ENCODE results near the gene ADORA1. TPM values are rescaled to one million over a fixed set of nuclear protein-coding genes. Genes with fewer than 3 reads are reported as not detected.

The ADORA1 gene
- total RNA-seq, 4 donors from 2014 or later, result 1.4 to 4.3 (median 2.6) TPM

DNA sequence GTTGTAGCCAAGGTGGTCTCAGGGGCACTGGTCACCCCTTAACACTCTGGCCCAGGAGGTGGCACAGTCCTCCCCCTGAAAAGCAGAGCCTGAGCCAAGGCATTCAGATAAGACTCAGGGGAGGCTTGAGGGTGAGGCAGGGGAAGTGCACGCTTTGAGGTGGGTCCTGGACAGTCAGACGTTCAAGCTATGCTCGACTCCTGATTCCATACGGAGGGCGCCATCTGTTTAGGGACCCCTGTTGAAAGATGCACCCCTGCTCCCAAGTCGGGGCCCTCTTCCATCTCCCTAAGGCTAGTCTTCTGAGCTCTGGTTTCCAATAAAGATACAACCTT is 71.9 kb downstream of the ADORA1 start:
- DNase-seq (ENCODE audit: low spot score), result no peak
- TF ChIP-seq, protein P1, sequence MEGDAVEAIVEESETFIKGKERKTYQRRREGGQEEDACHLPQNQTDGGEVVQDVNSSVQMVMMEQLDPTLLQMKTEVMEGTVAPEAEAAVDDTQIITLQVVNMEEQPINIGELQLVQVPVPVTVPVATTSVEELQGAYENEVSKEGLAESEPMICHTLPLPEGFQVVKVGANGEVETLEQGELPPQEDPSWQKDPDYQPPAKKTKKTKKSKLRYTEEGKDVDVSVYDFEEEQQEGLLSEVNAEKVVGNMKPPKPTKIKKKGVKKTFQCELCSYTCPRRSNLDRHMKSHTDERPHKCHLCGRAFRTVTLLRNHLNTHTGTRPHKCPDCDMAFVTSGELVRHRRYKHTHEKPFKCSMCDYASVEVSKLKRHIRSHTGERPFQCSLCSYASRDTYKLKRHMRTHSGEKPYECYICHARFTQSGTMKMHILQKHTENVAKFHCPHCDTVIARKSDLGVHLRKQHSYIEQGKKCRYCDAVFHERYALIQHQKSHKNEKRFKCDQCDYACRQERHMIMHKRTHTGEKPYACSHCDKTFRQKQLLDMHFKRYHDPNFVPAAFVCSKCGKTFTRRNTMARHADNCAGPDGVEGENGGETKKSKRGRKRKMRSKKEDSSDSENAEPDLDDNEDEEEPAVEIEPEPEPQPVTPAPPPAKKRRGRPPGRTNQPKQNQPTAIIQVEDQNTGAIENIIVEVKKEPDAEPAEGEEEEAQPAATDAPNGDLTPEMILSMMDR (IDR thresholded peaks at IDR 0.05), result no peak
- no peak for ATAC-seq (ENCODE audit: low FRiP score)

DNA sequence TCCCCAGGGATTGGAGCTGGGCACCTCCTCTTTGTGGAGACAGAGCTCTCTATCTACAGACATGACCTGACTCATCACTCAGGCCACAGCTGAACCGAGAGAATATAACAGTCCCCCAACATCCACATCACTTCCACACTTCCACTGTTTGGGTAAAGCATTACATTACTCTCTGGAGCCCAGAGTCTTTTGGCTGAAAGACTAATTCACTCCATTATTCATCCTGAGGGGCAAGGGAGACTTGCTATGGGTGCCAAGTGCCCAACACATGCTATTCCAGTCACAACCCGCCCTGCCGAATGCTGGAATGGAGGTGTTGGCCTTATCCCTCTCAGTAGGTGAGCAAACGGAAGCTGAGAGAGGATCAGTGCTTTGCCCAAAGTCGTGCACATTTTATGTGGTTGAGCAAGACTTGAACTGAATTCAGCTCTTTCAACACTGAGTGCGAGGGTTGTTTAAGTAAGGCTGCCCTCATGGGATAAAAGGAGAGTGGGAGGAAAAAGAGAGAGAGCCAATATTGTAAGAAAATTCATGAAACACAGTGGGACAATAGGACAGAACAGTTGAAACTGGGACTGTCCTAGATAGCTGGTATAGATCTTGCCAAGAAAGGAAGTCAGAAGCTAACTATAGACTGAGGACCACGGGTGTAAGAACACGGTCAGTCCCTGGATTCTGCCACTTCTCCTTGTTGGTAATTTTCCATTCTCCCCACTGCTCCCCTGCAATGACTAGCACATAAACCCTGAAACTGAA is 72.5 kb downstream of the ADORA1 start:
- TF ChIP-seq, protein P1 (IDR thresholded peaks at IDR 0.05), result no peak
- DNase-seq (ENCODE audit: low spot score), result no peak
- peak; percentile 82 for ATAC-seq (ENCODE audit: low FRiP score)

DNA sequence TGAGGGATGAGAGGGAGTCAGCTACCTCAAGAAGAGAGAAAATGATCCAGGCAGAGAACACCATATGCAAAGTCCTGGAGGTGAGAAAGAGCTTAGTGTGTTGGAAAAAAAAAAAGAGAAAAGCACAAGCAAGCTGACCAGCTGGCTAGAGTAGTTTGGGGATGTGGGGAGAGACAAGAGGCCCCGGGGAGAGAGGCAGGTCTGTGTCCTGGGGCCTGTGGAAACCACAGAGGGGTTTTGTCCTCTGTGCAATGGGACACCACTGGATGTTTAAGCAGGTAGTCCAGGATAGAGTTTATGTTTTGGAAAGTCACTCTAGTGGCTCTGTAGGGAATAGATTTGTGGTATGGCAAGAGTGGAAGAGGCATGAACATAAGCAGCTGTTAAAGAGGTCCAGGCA is 73.4 kb downstream of the ADORA1 start:
- ATAC-seq (ENCODE audit: low FRiP score) (no peak), DNase-seq (ENCODE audit: low spot score) (no peak)
- TF ChIP-seq, protein P1 (IDR thresholded peaks at IDR 0.05), result no peak

GRCh38 chr1:203201516-203202205 is 74.1 kb downstream of the ADORA1 start:
- ATAC-seq (ENCODE audit: low FRiP score), result no peak
- DNase-seq (ENCODE audit: low spot score), result no peak
- TF ChIP-seq, protein P1 (IDR thresholded peaks at IDR 0.05), result no peak

DNA sequence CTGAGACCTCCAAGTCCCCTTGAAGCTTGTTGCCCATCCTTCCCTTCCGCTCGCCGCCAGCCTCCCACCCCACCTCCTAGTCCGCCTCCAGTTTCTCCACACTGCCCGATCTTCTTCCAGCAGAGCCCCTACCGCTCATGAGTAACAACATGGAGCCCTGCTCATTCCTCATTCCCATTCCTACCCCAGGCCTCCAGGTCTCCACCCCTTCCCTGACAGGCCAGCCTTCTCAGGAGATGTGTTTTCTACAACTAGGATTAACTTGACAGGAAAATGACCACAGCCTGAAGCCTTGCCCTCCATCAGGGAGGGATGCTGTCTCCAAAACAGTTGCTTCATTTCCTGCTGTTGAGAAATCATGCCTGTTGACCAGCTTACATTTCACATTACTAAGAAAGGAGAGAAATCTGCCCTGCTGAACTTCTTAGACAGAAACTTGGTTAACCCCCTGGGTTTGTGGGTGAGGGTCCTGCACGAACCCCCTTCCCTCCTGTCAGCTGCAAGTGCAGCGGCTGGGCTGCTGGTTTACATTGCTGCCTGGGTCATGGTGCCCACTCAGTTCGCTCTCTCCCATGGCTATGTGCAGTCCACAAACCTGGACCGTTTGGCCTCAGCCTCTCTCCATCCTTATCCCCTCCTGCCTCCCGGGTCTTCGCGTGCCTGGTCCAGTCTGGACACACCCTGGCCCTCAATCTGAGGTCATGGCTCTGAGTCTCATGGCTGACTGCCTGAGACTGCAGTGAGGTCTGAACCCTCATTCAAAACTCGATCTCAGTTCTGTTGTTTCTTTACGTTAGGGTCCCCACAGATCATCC is 75.1 kb downstream of the ADORA1 start:
- ATAC-seq (ENCODE audit: low FRiP score) (peak; percentile 82), DNase-seq (ENCODE audit: low spot score) (no peak)
- TF ChIP-seq, protein P1 (IDR thresholded peaks at IDR 0.05), result no peak

GRCh38 chr1:203204756-203205155 is 77.2 kb downstream of the ADORA1 start:
- DNase-seq (ENCODE audit: low spot score) (no peak), ATAC-seq (ENCODE audit: low FRiP score) (no peak)
- TF ChIP-seq, protein P1 (IDR thresholded peaks at IDR 0.05), result no peak

Measured in omental fat pad (tissue), 4 donors.